MCF 10A (cell line): Measurements from ENCODE around the gene SRRM2. TPM values are rescaled to one million over a fixed set of nuclear protein-coding genes. Genes with fewer than 3 reads are reported as not detected.

ENCODE experiments used
- BruUV-seq: library from RNA; stranded (reverse); fragments of 400-500 nt; replicated peaks from 2 replicates; lab custom pipeline; 2021; lab: Mats Ljungman, UMichigan
- CTCF ChIA-PET: fragments of 300-600 bp; sonication (Branson Sonifier 250); formaldehyde crosslinking; extraction: SDS; loops from one replicate; lab custom pipeline; 2021; ENCODE audit warnings: antibody characterized with exemption, inconsistent platforms; lab: Yijun Ruan, JAX
- POLR2A ChIA-PET: fragments of 300-600, 350-650 bp; sonication (Branson Sonifier 250); formaldehyde crosslinking; extraction: SDS; loops from one replicate; lab custom pipeline; 2020; ENCODE audit warnings: antibody characterized with exemption, inconsistent platforms; lab: Yijun Ruan, JAX
- DNase-seq: peaks from one replicate; pipeline ENCODE4 v3.0.0-alpha.2; 2018; ENCODE audit not compliant: unreplicated experiment
- H3K27ac Mint-ChIP-seq: one replicate; pipeline ENCODE4 v1.8.0; 2022; ENCODE audit warnings: mild to moderate bottlenecking, low read depth, mixed read lengths; ENCODE audit not compliant: unreplicated experiment
- H3K27me3 Mint-ChIP-seq: one replicate; pipeline ENCODE4 v1.8.0; 2022; ENCODE audit warnings: mixed read lengths; ENCODE audit not compliant: insufficient read depth, unreplicated experiment
- H3K36me3 Mint-ChIP-seq: one replicate; pipeline ENCODE4 v1.8.0; 2022; ENCODE audit warnings: mild to moderate bottlenecking, moderate library complexity, mixed read lengths; ENCODE audit not compliant: insufficient read depth, unreplicated experiment
- H3K4me1 Mint-ChIP-seq: one replicate; pipeline ENCODE4 v1.8.0; 2022; ENCODE audit warnings: mixed read lengths; ENCODE audit not compliant: insufficient read depth, unreplicated experiment
- H3K4me3 Mint-ChIP-seq: one replicate; pipeline ENCODE4 v1.8.0; 2022; ENCODE audit warnings: mild to moderate bottlenecking, moderate library complexity, mixed read lengths; ENCODE audit not compliant: unreplicated experiment
- H3K9me3 Mint-ChIP-seq: one replicate; pipeline ENCODE4 v1.8.0; 2022; ENCODE audit warnings: mixed read lengths; ENCODE audit not compliant: unreplicated experiment
- CTCF ChIP-seq: fragments of 200-600 bp; IDR thresholded peaks from one replicate; pipeline ENCODE4 v1.8.0; 2022; ENCODE audit warnings: antibody characterized with exemption, mild to moderate bottlenecking; ENCODE audit not compliant: unreplicated experiment
- intact Hi-C: fragments of 100-400 bp; cut with micrococcal nuclease; formaldehyde crosslinking; loops from 2 replicates; pipeline ENCODE4 v1.14.1; 2022
- total RNA-seq: library from RNA; stranded (reverse); gene quantifications from 2 replicates; pipeline ENCODE4 v1.2.3, GENCODE V29; 2022

SRRM2 gene
- total RNA-seq, 1 experiment from 2014 or later = 779 TPM

GRCh38 chr16:2739625-2740430 lies 12.6 kb upstream of the SRRM2 start:
- ChIA-PET POLR2A (interaction anchor here (0.5 to 1.9 kb wide), 4 partner anchors 12 to 124 kb away, joined by 3 to 8 read pairs (median 5); partner anchors contain the start of gene SRRM2), CTCF (interaction anchor here (0.6 to 1.3 kb wide), 5 partner anchors 9 to 310 kb away, joined by 3 to 7 read pairs (median 4); partner anchors contain the start of genes CCNF and SRRM2)
- intact Hi-C loops = no loop called here

GRCh38 chr16:2740476-2740875 lies 12.0 kb upstream of the SRRM2 start:
- H3K4me3 Mint-ChIP-seq = peak overlapping the region; percentile 7
- CTCF ChIA-PET = interaction anchor here (0.7 to 1.3 kb wide), 3 partner anchors 10 to 128 kb away, joined by 3 to 4 read pairs (median 4); no protein-coding TSS in a partner anchor

More at GRCh38 chr16:2739625-2740430, 12.6 kb upstream of the SRRM2 start:
- Mint-ChIP-seq H3K36me3 (peaks cover 4% of the 10 kb centered on the region), H3K27ac (no peak overlapping the region), H3K4me1 (peaks cover 6% of the 10 kb centered on the region), H3K9me3 (no peaks in the 10 kb centered on the region), H3K27me3 (no peaks in the 10 kb centered on the region), H3K4me3 (peak overlapping the region; percentile 7)
- no peak for TF ChIP-seq CTCF
- DNase-seq = no peak
- no TSS peak for BruUV-seq

GRCh38 chr16:2741168-2741567 lies 11.3 kb upstream of the SRRM2 start:
- peaks cover 6% of the 10 kb centered on the region for H3K4me1 Mint-ChIP-seq
- no peak for TF ChIP-seq CTCF
- CTCF ChIA-PET = interaction anchor here (1.0 kb wide), 1 partner anchor 127 kb away, joined by 4 read pairs; no protein-coding TSS in a partner anchor

More at GRCh38 chr16:2740476-2740875, 12.0 kb upstream of the SRRM2 start:
- Mint-ChIP-seq H3K36me3 (peaks cover 4% of the 10 kb centered on the region), H3K27me3 (no peaks in the 10 kb centered on the region), H3K4me1 (peaks cover 6% of the 10 kb centered on the region), H3K9me3 (no peaks in the 10 kb centered on the region), H3K27ac (no peak overlapping the region)
- intact Hi-C loops = no loop called here
- DNase-seq = no peak
- POLR2A ChIA-PET = interaction anchor here (1.3 kb wide), 1 partner anchor 11 kb away, joined by 7 read pairs; no protein-coding TSS in a partner anchor
- no peak for TF ChIP-seq CTCF
- no TSS peak for BruUV-seq

GRCh38 chr16:2742323-2743006 lies 10.0 kb upstream of the SRRM2 start:
- CTCF ChIA-PET = no interaction called here
- H3K27me3 Mint-ChIP-seq = no peaks in the 10 kb centered on the region
- no TSS peak for BruUV-seq
- intact Hi-C loops = no loop called here
- POLR2A ChIA-PET = no interaction called here
- H3K27ac Mint-ChIP-seq = no peak overlapping the region
- peaks cover 4% of the 10 kb centered on the region for H3K36me3 Mint-ChIP-seq
- DNase-seq = no peak
- no peaks in the 10 kb centered on the region for H3K9me3 Mint-ChIP-seq
- H3K4me1 Mint-ChIP-seq = peaks cover 6% of the 10 kb centered on the region
- no peak for TF ChIP-seq CTCF
- H3K4me3 Mint-ChIP-seq = no peak overlapping the region

More at GRCh38 chr16:2741168-2741567, 11.3 kb upstream of the SRRM2 start:
- POLR2A ChIA-PET = interaction anchor here (1.3 kb wide), 1 partner anchor 10 kb away, joined by 7 read pairs; no protein-coding TSS in a partner anchor
- Mint-ChIP-seq H3K27ac (no peak overlapping the region), H3K27me3 (no peaks in the 10 kb centered on the region), H3K9me3 (no peaks in the 10 kb centered on the region), H3K4me3 (no peak overlapping the region), H3K36me3 (peaks cover 4% of the 10 kb centered on the region)
- intact Hi-C loops = no loop called here
- DNase-seq = no peak
- no TSS peak for BruUV-seq
